K562 (cell line): ENCODE measurements around the gene PPP2R3C. TPM values are rescaled to one million over a fixed set of nuclear protein-coding genes. Genes with fewer than 3 reads are reported as not detected.

ENCODE experiments used
- ATAC-seq: fragments of 200-7000 bp; cut with Tn5 transposase; 3 replicates; pipeline ENCODE4 v1.9.1; 2020; ENCODE audit warnings: moderate library complexity
- BruUV-seq: library from RNA; stranded (reverse); fragments of 400-500 nt; replicated peaks from 2 replicates; lab custom pipeline; 2021; lab: Mats Ljungman, UMichigan
- CTCF ChIA-PET: fragments of 300-600 bp; formaldehyde crosslinking; extraction: SDS; loops from one replicate; lab custom pipeline; 2021; ENCODE audit warnings: low intra/inter-chr PET ratio; lab: Yijun Ruan, JAX
- POLR2A ChIA-PET: fragments of 300-600, 350-650 bp; sonication (Branson Sonifier 250); formaldehyde crosslinking; extraction: SDS; loops from one replicate; lab custom pipeline; 2021; ENCODE audit warnings: antibody characterized with exemption, inconsistent platforms; lab: Yijun Ruan, JAX
- DNase-seq, 4 experiments: peaks; one replicate each; pipeline versions ENCODE4 v3.0.0 to v3.0.0-alpha.2; 2011 to 2018; ENCODE audit warnings: low spot score in 3 of 4, mixed read lengths in 3 of 4; ENCODE audit errors: extremely low read depth in 1 of 4
- FAIRE-seq: peaks from 2 replicates; lab custom pipeline; 2011; peaks lifted over from hg19 to GRCh38; lab: Jason Lieb, UNC
- H2AFZ ChIP-seq: 2 replicates; pipeline ENCODE4 v1.6.0; 2011; ENCODE audit warnings: low read depth, low read length, control low read depth, inconsistent platforms
- H3K27ac ChIP-seq: fragments of 200-600 bp; 3 replicates; pipeline ENCODE4 v1.8.0; 2011; ENCODE audit warnings: low read depth, mild to moderate bottlenecking, control low read depth, inconsistent platforms, low read length, moderate library complexity, mixed read lengths; ENCODE audit errors: extremely low read depth
- H3K27me3 ChIP-seq, 2 experiments: fragments of 300-600 bp in 1 of 2; 2 replicates in 1 of 2; 3 replicates in 1 of 2; pipeline versions ENCODE4 v1.6.0 to v1.8.0; 2011; ENCODE audit warnings: inconsistent platforms in 2 of 2, low read length in 2 of 2, mild to moderate bottlenecking in 1 of 2, mixed read lengths in 1 of 2, moderate library complexity in 1 of 2; ENCODE audit not compliant: control insufficient read depth in 2 of 2, insufficient read depth in 2 of 2
- H3K36me3 ChIP-seq: fragments of 300-600 bp; 3 replicates; pipeline ENCODE4 v1.8.0; 2011; ENCODE audit warnings: mild to moderate bottlenecking, low read length, inconsistent platforms; ENCODE audit not compliant: control insufficient read depth, insufficient read depth
- H3K4me1 ChIP-seq, 2 experiments: fragments of 200-600 bp in 1 of 2; replicated peaks in 1 of 2; 2 replicates in 1 of 2; 3 replicates in 1 of 2; pipeline versions ENCODE4 v1.5.1 to v1.8.0; 2011; ENCODE audit warnings: inconsistent platforms in 2 of 2, low read length in 2 of 2, mild to moderate bottlenecking in 1 of 2, mixed read lengths in 1 of 2, moderate library complexity in 1 of 2; ENCODE audit not compliant: control insufficient read depth in 2 of 2, insufficient read depth in 2 of 2
- H3K4me2 ChIP-seq: 2 replicates; pipeline ENCODE4 v1.6.1; 2011; ENCODE audit warnings: low read length, control low read depth, inconsistent platforms, mixed read lengths; ENCODE audit not compliant: insufficient read depth
- H3K4me3 ChIP-seq: fragments of 200-600 bp; sonication (generic), shearing (Covaris generic); 2 replicates; pipeline ENCODE4 v1.5.1; 2016; ENCODE audit warnings: control low read depth, inconsistent platforms
- H3K79me2 ChIP-seq: fragments of 200-600 bp; 3 replicates; pipeline ENCODE4 v1.8.0; 2011; ENCODE audit warnings: low read length, inconsistent platforms; ENCODE audit not compliant: control insufficient read depth, insufficient read depth
- H3K9ac ChIP-seq, 2 experiments: 2 replicates each; pipeline versions ENCODE4 v1.6.0 to v1.6.1; 2011; ENCODE audit warnings: low read depth in 2 of 2, low read length in 2 of 2, control low read depth in 1 of 2, inconsistent platforms in 1 of 2, mild to moderate bottlenecking in 1 of 2, mixed read lengths in 1 of 2; ENCODE audit not compliant: insufficient read depth in 1 of 2
- H3K9me1 ChIP-seq: one replicate; pipeline ENCODE4 v1.6.0; 2011; ENCODE audit warnings: inconsistent platforms, mild to moderate bottlenecking, low read length, moderate library complexity; ENCODE audit not compliant: control insufficient read depth, insufficient read depth
- H3K9me3 ChIP-seq: replicated peaks from 2 replicates; pipeline ENCODE4 v1.5.1; 2011; ENCODE audit warnings: low read depth, low read length, inconsistent platforms; ENCODE audit not compliant: control insufficient read depth, insufficient read depth
- H4K20me1 ChIP-seq: replicated peaks from 2 replicates; pipeline ENCODE4 v1.6.1; 2011; ENCODE audit warnings: low read length, inconsistent platforms, mixed read lengths; ENCODE audit not compliant: control insufficient read depth, insufficient read depth
- BRCA1 ChIP-seq, 2 experiments: fragments of 450-650 bp in 1 of 2; sonication (generic) in 1 of 2; formaldehyde crosslinking in 1 of 2; IDR thresholded peaks; 2 replicates each; pipeline versions ENCODE4 v1.5.0 to v1.6.1; 2017 to 2020; ENCODE audit warnings: mild to moderate bottlenecking in 1 of 2, missing genetic modification reagents in 1 of 2
- HNRNPH1 ChIP-seq: fragments of 200-400 bp; formaldehyde crosslinking; optimal IDR thresholded peaks from 2 replicates; pipeline ENCODE3; 2017; ENCODE audit warnings: low read depth, mild to moderate bottlenecking, low read length, moderate library complexity
- SAP30 ChIP-seq: fragments of 200-600 bp; sonication (generic); IDR thresholded peaks from 2 replicates; pipeline ENCODE4 v1.6.1; 2012; ENCODE audit warnings: borderline replicate concordance, low read depth, mild to moderate bottlenecking, moderate library complexity, low read length, control low read depth, inconsistent platforms; ENCODE audit not compliant: insufficient read depth, poor library complexity, severe bottlenecking
- TAF7 ChIP-seq: fragments of 450-650 bp; IDR thresholded peaks from 2 replicates; pipeline ENCODE4 v1.6.1; 2016; ENCODE audit warnings: missing genetic modification characterization, missing compliant biosample characterization
- TCF7 ChIP-seq: sonication (generic); IDR thresholded peaks from 2 replicates; pipeline ENCODE4 v1.6.1; 2016; ENCODE audit warnings: antibody characterized with exemption, borderline replicate concordance
- TSC22D4 ChIP-seq: fragments of 450-650 bp; IDR thresholded peaks from 2 replicates; pipeline ENCODE4 v1.6.1; 2016; ENCODE audit warnings: missing genetic modification characterization, missing biosample characterization, control low read depth
- ZNF408 ChIP-seq: fragments of 250-450 bp; sonication (Bioruptor Pico); IDR thresholded peaks from 2 replicates; pipeline ENCODE4 v1.4.0; 2020; ENCODE audit warnings: low read depth, mild to moderate bottlenecking, moderate library complexity
- ZNF436 ChIP-seq: fragments of 250-450, 450-650 bp; sonication (Bioruptor Pico); formaldehyde crosslinking; IDR thresholded peaks from 2 replicates; pipeline ENCODE4 v1.7.0; 2020; ENCODE audit warnings: mild to moderate bottlenecking
- ZSCAN29 ChIP-seq: fragments of 450-650 bp; IDR thresholded peaks from 2 replicates; pipeline ENCODE4 v1.6.1; 2017
- WGBS: fragments of 100-300 bp; shearing (Covaris generic); methylation state at CpG from one replicate; pipeline ENCODE4 v1.1.6; 2016; ENCODE audit warnings: low coverage, mixed read lengths; ENCODE audit not compliant: insufficient coverage; ENCODE audit errors: missing lambda C conversion rate; 5-methylcytosine and 5-hydroxymethylcytosine counted together
- in situ Hi-C: fragments of 300-500 bp; cut with MboI; formaldehyde crosslinking; loops from 4 replicates; pipeline ENCODE4 v1.15.0; 2018; ENCODE audit warnings: inconsistent platforms, mixed read lengths
- intact Hi-C: fragments of 100-400 bp; cut with micrococcal nuclease; formaldehyde crosslinking; loops from 2 replicates; pipeline ENCODE4 v1.14.2; 2022
- polyA plus RNA-seq, 8 experiments: library from polyadenylated mRNA; depleted of rRNA in 4 of 8; stranded (reverse) in 5 of 8; unstranded in 3 of 8; fragments of >200 nt; fragmentation: Nextera tagmentation in 2 of 8; fragmentation: Illumina TruSeq in 1 of 8; extraction: Ambion mirVana in 2 of 8; extraction: Trizol in 1 of 8; gene quantifications; 2 replicates each; pipeline versions ENCODE4 v1.2.1 to v1.2.3, GENCODE V29; 2011 to 2014; ENCODE audit warnings: inconsistent platforms in 1 of 8, missing spikeins in 1 of 8
- total RNA-seq, 7 experiments: library from RNA; depleted of rRNA in 6 of 7; stranded (reverse); fragments of >200 nt in 6 of 7; fragmentation: Illumina TruSeq in 2 of 7; extraction: Trizol in 2 of 7; gene quantifications; 2 replicates each; pipeline versions ENCODE4 v1.2.1 to v1.2.3, GENCODE V29; 2011 to 2021; ENCODE audit warnings: low replicate concordance in 1 of 7
- TF ChIP-seq, protein P1 (sequence below): fragments of 450-650 bp; IDR thresholded peaks from 2 replicates; pipeline ENCODE4 v1.6.1; 2016; ENCODE audit warnings: mild to moderate bottlenecking
- TF ChIP-seq, protein P2 (sequence below): fragments of 250-450 bp; sonication (Bioruptor Pico); IDR thresholded peaks from 2 replicates; pipeline ENCODE4 v1.4.0; 2020; ENCODE audit warnings: mild to moderate bottlenecking, moderate library complexity

The PPP2R3C gene
- total and polyA plus RNA-seq, 9 of the 15 experiments (the other 6 are each of a cell fraction or from before 2014, with no cell fraction given) = 14.7 to 43.3 (median 22.7) TPM

DNA sequence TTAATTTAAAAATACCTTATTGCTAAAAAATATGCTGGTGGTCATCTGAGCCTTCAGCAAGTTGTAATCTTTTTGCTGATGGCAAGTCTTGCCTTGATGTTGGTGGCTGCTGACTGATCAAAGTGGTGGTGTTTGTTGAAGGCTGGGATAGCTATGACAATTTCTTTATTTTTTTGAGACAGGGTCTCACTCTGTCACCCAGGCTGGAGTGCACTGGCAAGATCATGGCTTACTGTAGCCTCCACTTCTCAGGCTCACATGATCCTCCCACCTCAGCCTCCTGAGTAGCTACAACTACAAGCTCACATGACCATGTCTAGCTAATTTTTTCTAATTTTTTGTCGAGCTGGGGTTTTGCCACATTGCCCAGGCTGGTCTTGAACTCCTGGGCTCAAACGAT is 25.4 kb upstream of the PPP2R3C start (continued):
- TF ChIP-seq HNRNPH1 (no peak), SAP30 (no peak), TCF7 (no peak)
- TF ChIP-seq, all 486 proteins: peak for 0

DNA sequence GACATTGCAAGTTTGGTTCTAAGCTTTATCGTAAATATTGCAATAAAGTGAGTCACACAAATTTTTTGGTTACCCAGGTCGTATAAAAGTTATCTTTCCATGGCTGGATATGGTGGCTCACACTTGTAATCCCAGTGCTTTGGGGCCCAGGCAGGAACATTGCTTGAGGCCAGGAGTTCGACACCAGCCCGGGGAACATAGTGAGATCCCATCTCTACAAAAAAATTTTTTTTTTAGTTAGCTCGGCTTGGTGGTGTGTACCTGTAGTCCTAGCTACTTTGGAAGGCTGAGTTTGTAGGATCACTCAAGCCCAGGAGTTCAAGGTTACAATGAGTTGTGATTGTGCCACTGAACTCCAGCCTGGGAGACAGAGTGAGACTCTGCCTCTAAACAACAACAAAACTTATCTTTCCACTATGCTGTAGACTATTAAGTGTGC is 24.9 kb upstream of the PPP2R3C start:
- no peak for FAIRE-seq
- 68% methylated on average over 5 of the region's 5 CpGs for WGBS

More for the DNA sequence above, 24.9 kb upstream of the PPP2R3C start:
- DNase-seq (no peak), ATAC-seq (no peak)
- Histone ChIP-seq H3K9me1 (no peaks in the 10 kb centered on the region), H3K4me3 (no peak overlapping the region), H3K79me2 (no peaks in the 10 kb centered on the region), H2AFZ (no peak overlapping the region), H3K27ac (no peak overlapping the region), H3K27me3 (no peaks in the 10 kb centered on the region), H3K4me2 (no peak overlapping the region), H3K4me1 (no peaks in the 10 kb centered on the region), H3K9me3 (no peaks in the 10 kb centered on the region), H3K9ac (no peak overlapping the region), H4K20me1 (no peaks in the 10 kb centered on the region), H3K36me3 (peaks cover 11% of the 10 kb centered on the region; the same call in 2 of the 3 replicates)
- no peak for TF ChIP-seq ZNF436 (CRISPR knock-in tag)
- no peak for TF ChIP-seq BRCA1 (IDR thresholded peaks at IDR 0.05)
- no peak for TF ChIP-seq BRCA1 (CRISPR knock-in tag; IDR thresholded peaks at IDR 0.05)
- TF ChIP-seq ZNF408 (CRISPR knock-in tag) = no peak
- TF ChIP-seq, protein P1, sequence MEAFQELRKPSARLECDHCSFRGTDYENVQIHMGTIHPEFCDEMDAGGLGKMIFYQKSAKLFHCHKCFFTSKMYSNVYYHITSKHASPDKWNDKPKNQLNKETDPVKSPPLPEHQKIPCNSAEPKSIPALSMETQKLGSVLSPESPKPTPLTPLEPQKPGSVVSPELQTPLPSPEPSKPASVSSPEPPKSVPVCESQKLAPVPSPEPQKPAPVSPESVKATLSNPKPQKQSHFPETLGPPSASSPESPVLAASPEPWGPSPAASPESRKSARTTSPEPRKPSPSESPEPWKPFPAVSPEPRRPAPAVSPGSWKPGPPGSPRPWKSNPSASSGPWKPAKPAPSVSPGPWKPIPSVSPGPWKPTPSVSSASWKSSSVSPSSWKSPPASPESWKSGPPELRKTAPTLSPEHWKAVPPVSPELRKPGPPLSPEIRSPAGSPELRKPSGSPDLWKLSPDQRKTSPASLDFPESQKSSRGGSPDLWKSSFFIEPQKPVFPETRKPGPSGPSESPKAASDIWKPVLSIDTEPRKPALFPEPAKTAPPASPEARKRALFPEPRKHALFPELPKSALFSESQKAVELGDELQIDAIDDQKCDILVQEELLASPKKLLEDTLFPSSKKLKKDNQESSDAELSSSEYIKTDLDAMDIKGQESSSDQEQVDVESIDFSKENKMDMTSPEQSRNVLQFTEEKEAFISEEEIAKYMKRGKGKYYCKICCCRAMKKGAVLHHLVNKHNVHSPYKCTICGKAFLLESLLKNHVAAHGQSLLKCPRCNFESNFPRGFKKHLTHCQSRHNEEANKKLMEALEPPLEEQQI = no peak
- TF ChIP-seq, protein P2, sequence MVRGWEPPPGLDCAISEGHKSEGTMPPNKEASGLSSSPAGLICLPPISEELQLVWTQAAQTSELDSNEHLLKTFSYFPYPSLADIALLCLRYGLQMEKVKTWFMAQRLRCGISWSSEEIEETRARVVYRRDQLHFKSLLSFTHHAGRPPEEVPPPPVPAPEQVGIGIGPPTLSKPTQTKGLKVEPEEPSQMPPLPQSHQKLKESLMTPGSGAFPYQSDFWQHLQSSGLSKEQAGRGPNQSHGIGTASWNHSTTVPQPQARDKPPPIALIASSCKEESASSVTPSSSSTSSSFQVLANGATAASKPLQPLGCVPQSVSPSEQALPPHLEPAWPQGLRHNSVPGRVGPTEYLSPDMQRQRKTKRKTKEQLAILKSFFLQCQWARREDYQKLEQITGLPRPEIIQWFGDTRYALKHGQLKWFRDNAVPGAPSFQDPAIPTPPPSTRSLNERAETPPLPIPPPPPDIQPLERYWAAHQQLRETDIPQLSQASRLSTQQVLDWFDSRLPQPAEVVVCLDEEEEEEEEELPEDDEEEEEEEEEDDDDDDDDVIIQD (CRISPR knock-in tag) = no peak
- no peak for TF ChIP-seq ZSCAN29
- no peak for TF ChIP-seq TSC22D4 (tag)
- no peak for TF ChIP-seq TAF7 (tag)
- CTCF ChIA-PET = no interaction called here
- intact Hi-C loops = no loop called here
- POLR2A ChIA-PET = interaction anchor here (0.7 to 0.8 kb wide), 2 partner anchors 47 to 265 kb away, joined by 3 read pairs; no protein-coding TSS in a partner anchor
- no TSS peak for BruUV-seq
- in situ Hi-C loops = loop anchor here (10.0 kb wide), 1 partner anchor 538 kb away; no protein-coding TSS in a partner anchor
